ENCODE data around the gene MARCHF7. TPM values are rescaled to one million over a fixed set of nuclear protein-coding genes. Genes with fewer than 3 reads are reported as not detected.

MARCHF7 gene
- total RNA-seq, 2 donors from 2014 or later = 105 to 125 TPM

GRCh38 chr2:159755014-159755413 lies 42.7 kb downstream of the MARCHF7 start:
- Mint-ChIP-seq H3K4me3 (no peak overlapping the region), H3K9me3 (no peaks in the 10 kb centered on the region), H3K36me3 (ENCODE audit: low read depth) (peaks cover 48% of the 10 kb centered on the region), H3K27me3 (ENCODE audit: insufficient read depth) (no peaks in the 10 kb centered on the region), H3K27ac (no peak overlapping the region), H3K4me1 (peaks cover 6% of the 10 kb centered on the region)
- no peak overlapping the region for H3K27ac ChIP-seq (ENCODE audit: low read depth, low read length)
- TF ChIP-seq, protein P1, sequence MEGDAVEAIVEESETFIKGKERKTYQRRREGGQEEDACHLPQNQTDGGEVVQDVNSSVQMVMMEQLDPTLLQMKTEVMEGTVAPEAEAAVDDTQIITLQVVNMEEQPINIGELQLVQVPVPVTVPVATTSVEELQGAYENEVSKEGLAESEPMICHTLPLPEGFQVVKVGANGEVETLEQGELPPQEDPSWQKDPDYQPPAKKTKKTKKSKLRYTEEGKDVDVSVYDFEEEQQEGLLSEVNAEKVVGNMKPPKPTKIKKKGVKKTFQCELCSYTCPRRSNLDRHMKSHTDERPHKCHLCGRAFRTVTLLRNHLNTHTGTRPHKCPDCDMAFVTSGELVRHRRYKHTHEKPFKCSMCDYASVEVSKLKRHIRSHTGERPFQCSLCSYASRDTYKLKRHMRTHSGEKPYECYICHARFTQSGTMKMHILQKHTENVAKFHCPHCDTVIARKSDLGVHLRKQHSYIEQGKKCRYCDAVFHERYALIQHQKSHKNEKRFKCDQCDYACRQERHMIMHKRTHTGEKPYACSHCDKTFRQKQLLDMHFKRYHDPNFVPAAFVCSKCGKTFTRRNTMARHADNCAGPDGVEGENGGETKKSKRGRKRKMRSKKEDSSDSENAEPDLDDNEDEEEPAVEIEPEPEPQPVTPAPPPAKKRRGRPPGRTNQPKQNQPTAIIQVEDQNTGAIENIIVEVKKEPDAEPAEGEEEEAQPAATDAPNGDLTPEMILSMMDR (conservative IDR thresholded peaks at IDR 0.05) = no peak
- H3K27me3 ChIP-seq (ENCODE audit: control insufficient read depth, insufficient read depth, low read length, poor library complexity, severe bottlenecking) = no peaks in the 10 kb centered on the region
- peaks cover 93% of the 10 kb centered on the region for H3K36me3 ChIP-seq (ENCODE audit: control insufficient read depth, insufficient read depth, low read length)
- H3K9ac ChIP-seq (ENCODE audit: extremely low read depth, low read length, poor library complexity, severe bottlenecking) = no peak overlapping the region
- WGBS, 2 experiments (ENCODE audit: insufficient coverage in 1 of 2, insufficient read length in 1 of 2) = 95% methylated on average over 2 of the region's 2 CpGs
- H3K4me1 ChIP-seq (ENCODE audit: control insufficient read depth, insufficient read depth, low read length) = peaks cover 3% of the 10 kb centered on the region
- no peak for DNase-seq
- H3K9me3 ChIP-seq (ENCODE audit: control insufficient read depth, low read length) = no peaks in the 10 kb centered on the region
- H3K4me3 ChIP-seq (ENCODE audit: low read length) = no peak overlapping the region

DNA sequence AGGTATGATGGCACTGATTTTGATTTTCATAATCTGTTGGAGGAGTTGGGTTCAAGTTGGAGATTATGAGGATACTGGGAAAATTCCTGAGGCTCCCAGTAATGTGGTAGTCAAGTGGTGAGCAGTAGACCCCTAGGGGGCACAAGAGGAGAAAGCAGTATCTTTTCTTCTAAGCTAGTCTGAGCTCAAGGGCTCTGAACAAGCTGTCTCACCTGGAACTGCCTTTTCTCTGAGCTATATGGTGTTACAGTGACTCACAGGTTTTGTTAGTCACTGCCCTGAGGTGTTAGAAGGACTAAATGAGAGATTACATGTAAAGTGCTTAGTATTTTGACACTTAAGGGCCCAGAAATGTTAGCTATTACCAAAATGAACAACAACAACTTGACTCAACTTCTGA lies 43.5 kb downstream of the MARCHF7 start:
- peaks cover 6% of the 10 kb centered on the region for H3K4me1 Mint-ChIP-seq
- no peak overlapping the region for H3K27ac ChIP-seq (ENCODE audit: low read depth, low read length)

GRCh38 chr2:159758239-159758638 lies 45.9 kb downstream of the MARCHF7 start:
- TF ChIP-seq, protein P1 (conservative IDR thresholded peaks at IDR 0.05) = no peak
- peaks cover 6% of the 10 kb centered on the region for H3K4me1 Mint-ChIP-seq
- no peak overlapping the region for H3K27ac ChIP-seq (ENCODE audit: low read depth, low read length)
- H3K27me3 ChIP-seq (ENCODE audit: control insufficient read depth, insufficient read depth, low read length, poor library complexity, severe bottlenecking) = no peaks in the 10 kb centered on the region
- 94% methylated on average over 1 of the region's 1 CpG; no CpG with 5 or more reads in 1 of the 2 experiments for WGBS, 2 experiments (ENCODE audit: insufficient coverage in 1 of 2, insufficient read length in 1 of 2)
- H3K27me3 Mint-ChIP-seq (ENCODE audit: insufficient read depth) = no peaks in the 10 kb centered on the region
- peaks cover 45% of the 10 kb centered on the region for H3K36me3 Mint-ChIP-seq (ENCODE audit: low read depth)
- peaks cover 94% of the 10 kb centered on the region for H3K36me3 ChIP-seq (ENCODE audit: control insufficient read depth, insufficient read depth, low read length)
- no peak overlapping the region for H3K27ac Mint-ChIP-seq
- no peak overlapping the region for H3K4me3 ChIP-seq (ENCODE audit: low read length)
- H3K9me3 Mint-ChIP-seq = no peaks in the 10 kb centered on the region
- no peak for DNase-seq
- H3K9ac ChIP-seq (ENCODE audit: extremely low read depth, low read length, poor library complexity, severe bottlenecking) = no peak overlapping the region
- peaks cover 3% of the 10 kb centered on the region for H3K4me1 ChIP-seq (ENCODE audit: control insufficient read depth, insufficient read depth, low read length)
- no peaks in the 10 kb centered on the region for H3K9me3 ChIP-seq (ENCODE audit: control insufficient read depth, low read length)
- no peak overlapping the region for H3K4me3 Mint-ChIP-seq

More for the DNA sequence above, 43.5 kb downstream of the MARCHF7 start:
- Histone ChIP-seq H3K27me3 (ENCODE audit: control insufficient read depth, insufficient read depth, low read length, poor library complexity, severe bottlenecking) (no peaks in the 10 kb centered on the region), H3K36me3 (ENCODE audit: control insufficient read depth, insufficient read depth, low read length) (peaks cover 96% of the 10 kb centered on the region), H3K9me3 (ENCODE audit: control insufficient read depth, low read length) (no peaks in the 10 kb centered on the region), H3K4me3 (ENCODE audit: low read length) (no peak overlapping the region), H3K4me1 (ENCODE audit: control insufficient read depth, insufficient read depth, low read length) (peaks cover 3% of the 10 kb centered on the region), H3K9ac (ENCODE audit: extremely low read depth, low read length, poor library complexity, severe bottlenecking) (no peak overlapping the region)
- H3K4me3 Mint-ChIP-seq = no peak overlapping the region
- no peaks in the 10 kb centered on the region for H3K9me3 Mint-ChIP-seq
- H3K27me3 Mint-ChIP-seq (ENCODE audit: insufficient read depth) = no peaks in the 10 kb centered on the region
- peak; percentile 67 for DNase-seq
- no peak overlapping the region for H3K27ac Mint-ChIP-seq
- H3K36me3 Mint-ChIP-seq (ENCODE audit: low read depth) = peaks cover 54% of the 10 kb centered on the region
- TF ChIP-seq, protein P1 (conservative IDR thresholded peaks at IDR 0.05) = peak; percentile 78

Data from endodermal cell (in vitro differentiated cells).